Measurements from ENCODE around the gene LAMP1.

- TF ChIP-seq CEBPB (IDR thresholded peaks at IDR 0.05; ENCODE audit: low read depth, low read length) (no peak), POLR2A (IDR thresholded peaks at IDR 0.05; ENCODE audit: low read depth, low read length) (no peak), RCOR1 (IDR thresholded peaks at IDR 0.05; ENCODE audit: insufficient replicate concordance, low read length) (no peak), CTCF (conservative IDR thresholded peaks at IDR 0.05; ENCODE audit: low read depth, low read length) (no peak), RFX5 (IDR thresholded peaks at IDR 0.05; ENCODE audit: low read depth, low read length) (no peak), MAFK (IDR thresholded peaks at IDR 0.05; ENCODE audit: low read depth, low read length) (no peak), SMC3 (IDR thresholded peaks at IDR 0.05; ENCODE audit: low read depth, low read length) (no peak), MXI1 (IDR thresholded peaks at IDR 0.05; ENCODE audit: borderline replicate concordance, low read depth, low read length) (no peak), MAZ (IDR thresholded peaks at IDR 0.05; ENCODE audit: borderline replicate concordance, low read depth, low read length) (no peak), USF2 (IDR thresholded peaks at IDR 0.05; ENCODE audit: low read depth, low read length) (no peak), BHLHE40 (IDR thresholded peaks at IDR 0.05; ENCODE audit: low read depth, low read length) (no peak)
These were observed 68.5 kb downstream of the LAMP1 start for GRCh38 chr13:113365583-113365970.
